HCT116 (cell line): ENCODE data around the gene CFAP45. TPM values are rescaled to one million over a fixed set of nuclear protein-coding genes. Genes with fewer than 3 reads are reported as not detected.

Source experiments
- ATAC-seq: fragments of 200-7000 bp; cut with Tn5 transposase; 2 replicates; pipeline ENCODE4 v1.9.1; 2020; ENCODE audit warnings: mild to moderate bottlenecking, moderate library complexity
- BruUV-seq: library from RNA; stranded (reverse); fragments of 400-500 nt; replicated peaks from 2 replicates; lab custom pipeline; 2021; lab: Mats Ljungman, UMichigan
- CTCF ChIA-PET: fragments of 300-600 bp; sonication (Branson Sonifier 250); formaldehyde crosslinking; loops from one replicate; lab custom pipeline; 2021; ENCODE audit warnings: antibody characterized with exemption; lab: Charles Lee
- POLR2A ChIA-PET: fragments of 300-600, 350-600 bp; sonication (Branson Sonifier 250); formaldehyde crosslinking; loops from one replicate; lab custom pipeline; 2021; ENCODE audit warnings: antibody characterized with exemption; lab: Charles Lee
- RAD21 ChIA-PET, 2 experiments: fragments of 300-600 bp; sonication (Branson Sonifier 250); formaldehyde crosslinking; loops; one replicate each; lab custom pipeline; 2023; ENCODE audit warnings: low total read pairs in 2 of 2; ENCODE audit not compliant: uncharacterized antibody in 2 of 2, unreplicated experiment in 2 of 2, low non-redundant PET in 1 of 2; lab: Charles Lee
- DNase-seq: peaks from one replicate; pipeline ENCODE4 v3.0.0-alpha.2; 2010; ENCODE audit warnings: low read depth, low spot score
- H2AFZ ChIP-seq: fragments of 200-600 bp; shearing (Covaris generic), sonication (generic); 2 replicates; pipeline ENCODE4 v1.6.1; 2017; ENCODE audit warnings: low read depth, mixed run types, mixed read lengths, antibody characterized with exemption, low read length; ENCODE audit not compliant: poor library complexity, severe bottlenecking
- H3K27ac ChIP-seq: 2 replicates; pipeline ENCODE4 v1.5.1; 2012; ENCODE audit warnings: low read depth, low read length
- H3K27me3 ChIP-seq: fragments of 200-600 bp; sonication (generic); 2 replicates; pipeline ENCODE4 v1.6.1; 2016; ENCODE audit warnings: mixed run types, low read length, mixed read lengths; ENCODE audit not compliant: insufficient read depth
- H3K36me3 ChIP-seq, 2 experiments: fragments of 200-500 bp in 1 of 2; fragments of 200-600 bp in 1 of 2; sonication (Bioruptor generic) in 1 of 2; sonication (generic) in 1 of 2; 2 replicates each; pipeline versions ENCODE4 v1.5.1 to v1.6.1; 2014 to 2016; ENCODE audit warnings: low read length in 2 of 2, inconsistent platforms in 1 of 2, mixed read lengths in 1 of 2, mixed run types in 1 of 2; ENCODE audit not compliant: insufficient read depth in 2 of 2, control insufficient read depth in 1 of 2
- H3K4me1 ChIP-seq, 2 experiments: fragments of 200-600 bp in 1 of 2; sonication (generic) in 1 of 2; 2 replicates each; pipeline versions ENCODE4 v1.5.1 to v1.6.1; 2012 to 2017; ENCODE audit warnings: low read length in 2 of 2, inconsistent platforms in 1 of 2, mild to moderate bottlenecking in 1 of 2, mixed read lengths in 1 of 2, mixed run types in 1 of 2, moderate library complexity in 1 of 2; ENCODE audit not compliant: insufficient read depth in 2 of 2, control insufficient read depth in 1 of 2
- H3K4me2 ChIP-seq: fragments of 200-600 bp; sonication (generic); 2 replicates; pipeline ENCODE4 v1.6.1; 2017; ENCODE audit warnings: mixed run types, low read length, mixed read lengths
- H3K4me3 ChIP-seq, 2 experiments: fragments of 200-600 bp in 1 of 2; sonication (generic) in 1 of 2; replicated peaks in 1 of 2; 2 replicates each; pipeline ENCODE4 v1.5.1; 2011 to 2016; ENCODE audit warnings: low read length in 2 of 2, control low read depth in 1 of 2, low read depth in 1 of 2, mild to moderate bottlenecking in 1 of 2, mixed read lengths in 1 of 2, mixed run types in 1 of 2
- H3K79me2 ChIP-seq: fragments of 200-600 bp; sonication (generic); 2 replicates; pipeline ENCODE4 v1.6.1; 2017; ENCODE audit warnings: mild to moderate bottlenecking, mixed run types, low read length, moderate library complexity, mixed read lengths; ENCODE audit not compliant: insufficient read depth
- H3K9ac ChIP-seq: fragments of 200-600 bp; sonication (generic); 2 replicates; pipeline ENCODE4 v1.6.1; 2016; ENCODE audit warnings: low read length, mixed read lengths
- H3K9me2 ChIP-seq: fragments of 200-600 bp; sonication (generic), shearing (Covaris generic); 2 replicates; pipeline ENCODE4 v1.6.1; 2017; ENCODE audit warnings: mixed run types, mild to moderate bottlenecking, moderate library complexity; ENCODE audit not compliant: insufficient read depth
- H3K9me3 ChIP-seq, 2 experiments: fragments of 200-500 bp in 1 of 2; fragments of 200-600 bp in 1 of 2; sonication (Bioruptor generic) in 1 of 2; sonication (generic) in 1 of 2; 2 replicates each; pipeline ENCODE4 v1.6.1; 2014 to 2017; ENCODE audit warnings: low read length in 2 of 2, mixed read lengths in 2 of 2, inconsistent platforms in 1 of 2, low read depth in 1 of 2, mild to moderate bottlenecking in 1 of 2, mixed run types in 1 of 2, moderate library complexity in 1 of 2; ENCODE audit not compliant: control insufficient read depth in 1 of 2, insufficient read depth in 1 of 2
- H4K20me1 ChIP-seq: fragments of 200-600 bp; sonication (generic), shearing (Covaris generic); 2 replicates; pipeline ENCODE4 v1.6.1; 2017; ENCODE audit warnings: mixed run types, mild to moderate bottlenecking, moderate library complexity; ENCODE audit not compliant: insufficient read depth
- ELF1 ChIP-seq: IDR thresholded peaks from 2 replicates; pipeline ENCODE4 v1.6.1; 2012; ENCODE audit warnings: low read depth, borderline replicate concordance
- EZH2 ChIP-seq: fragments of 200-600 bp; sonication (generic); IDR thresholded peaks from 2 replicates; pipeline ENCODE4 v1.6.1; 2017; ENCODE audit warnings: antibody characterized with exemption, mixed run types
- RAD21 ChIP-seq: IDR thresholded peaks from 2 replicates; pipeline ENCODE4 v1.6.1; 2012; ENCODE audit warnings: low read depth, mild to moderate bottlenecking
- SRF ChIP-seq: IDR thresholded peaks from 2 replicates; pipeline ENCODE4 v1.6.1; 2012; ENCODE audit warnings: low read depth
- ZNF274 ChIP-seq: fragments of 200-500 bp; sonication (Bioruptor generic); IDR thresholded peaks from 2 replicates; pipeline ENCODE4 v1.6.1; 2014; ENCODE audit warnings: mild to moderate bottlenecking, low read depth, low read length, inconsistent platforms
- intact Hi-C: fragments of 100-400 bp; cut with micrococcal nuclease; formaldehyde crosslinking; loops from 2 replicates; pipeline ENCODE4 v1.10.0; 2022
- total RNA-seq: library from RNA; stranded (reverse); gene quantifications from one replicate; pipeline ENCODE4 v1.2.1, GENCODE V29; 2021; ENCODE audit not compliant: unreplicated experiment
- TF ChIP-seq, protein P1 (sequence below), 3 experiments: fragments of 200-600 bp in 1 of 3; sonication (generic) in 1 of 3; IDR thresholded peaks in 2 of 3; conservative IDR thresholded peaks in 1 of 3; 2 replicates each; pipeline ENCODE4 v1.5.1; 2012 to 2017; ENCODE audit warnings: low read depth in 2 of 3, low read length in 2 of 3, antibody characterized with exemption in 1 of 3, borderline replicate concordance in 1 of 3, control low read depth in 1 of 3, mild to moderate bottlenecking in 1 of 3, mixed read lengths in 1 of 3, mixed run types in 1 of 3, moderate library complexity in 1 of 3; ENCODE audit not compliant: insufficient read depth in 1 of 3
- TF ChIP-seq, protein P2 (sequence below): IDR thresholded peaks from 2 replicates; pipeline ENCODE4 v1.6.1; 2012; ENCODE audit warnings: low read depth
- TF ChIP-seq, protein P3 (sequence below): IDR thresholded peaks from 2 replicates; pipeline ENCODE4 v1.6.1; 2011; ENCODE audit warnings: mild to moderate bottlenecking, low read length, moderate library complexity; ENCODE audit not compliant: insufficient replicate concordance; ENCODE audit errors: extremely low read depth

CFAP45 gene
- total RNA-seq, 1 experiment from 2014 or later: 0.59 TPM

- Histone ChIP-seq H3K4me3 (no peak overlapping the region), H3K27ac (no peak overlapping the region), H3K79me2 (no peaks in the 10 kb centered on the region), H3K4me1 (peaks cover 0 to 14% of the 10 kb centered on the region in 2 experiments; a peak in 2 of 4 replicates), H3K9me2 (no peaks in the 10 kb centered on the region), H3K9ac (no peak overlapping the region), H3K36me3 (no peaks in the 10 kb centered on the region), H3K4me2 (no peak overlapping the region), H3K9me3 (no peaks in the 10 kb centered on the region), H4K20me1 (no peaks in the 10 kb centered on the region), H2AFZ (no peak overlapping the region), H3K27me3 (no peaks in the 10 kb centered on the region)
- DNase-seq (no peak), ATAC-seq (0 out of 2 replicates have a peak, but pooled peaks have one; percentile 34)
- ChIA-PET POLR2A (interaction anchor here (1.0 kb wide), 1 partner anchor 11 kb away, joined by 3 read pairs; no protein-coding TSS in a partner anchor), RAD21 (interaction anchor here (1.2 to 1.7 kb wide), 2 partner anchors 55 kb away, joined by 5 read pairs; no protein-coding TSS in a partner anchor), CTCF (interaction anchor here (0.8 to 2.0 kb wide), 3 partner anchors 37 to 172 kb away, joined by 3 to 31 read pairs (median 4); no protein-coding TSS in a partner anchor)
- BruUV-seq: no TSS peak
- TF ChIP-seq, protein P1, sequence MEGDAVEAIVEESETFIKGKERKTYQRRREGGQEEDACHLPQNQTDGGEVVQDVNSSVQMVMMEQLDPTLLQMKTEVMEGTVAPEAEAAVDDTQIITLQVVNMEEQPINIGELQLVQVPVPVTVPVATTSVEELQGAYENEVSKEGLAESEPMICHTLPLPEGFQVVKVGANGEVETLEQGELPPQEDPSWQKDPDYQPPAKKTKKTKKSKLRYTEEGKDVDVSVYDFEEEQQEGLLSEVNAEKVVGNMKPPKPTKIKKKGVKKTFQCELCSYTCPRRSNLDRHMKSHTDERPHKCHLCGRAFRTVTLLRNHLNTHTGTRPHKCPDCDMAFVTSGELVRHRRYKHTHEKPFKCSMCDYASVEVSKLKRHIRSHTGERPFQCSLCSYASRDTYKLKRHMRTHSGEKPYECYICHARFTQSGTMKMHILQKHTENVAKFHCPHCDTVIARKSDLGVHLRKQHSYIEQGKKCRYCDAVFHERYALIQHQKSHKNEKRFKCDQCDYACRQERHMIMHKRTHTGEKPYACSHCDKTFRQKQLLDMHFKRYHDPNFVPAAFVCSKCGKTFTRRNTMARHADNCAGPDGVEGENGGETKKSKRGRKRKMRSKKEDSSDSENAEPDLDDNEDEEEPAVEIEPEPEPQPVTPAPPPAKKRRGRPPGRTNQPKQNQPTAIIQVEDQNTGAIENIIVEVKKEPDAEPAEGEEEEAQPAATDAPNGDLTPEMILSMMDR (IDR thresholded peaks at IDR 0.05 in 2 of 3, conservative IDR thresholded peaks at IDR 0.05 in 1 of 3; ENCODE audit: borderline replicate concordance in 1 of 3, insufficient read depth in 1 of 3, low read depth in 2 of 3, low read length in 2 of 3): peak in 2 of 3 experiments; percentile 35 to 59; a peak in 3 of 6 replicates
- TF ChIP-seq EZH2 (no peak), RAD21 (peak; percentile 61), ZNF274 (no peak)
- intact Hi-C loops: loop anchor here (1.0 kb wide), 1 partner anchor 55 kb away; no protein-coding TSS in a partner anchor
Measured at GRCh38 chr1:159835862-159836525, 64.0 kb downstream of the CFAP45 start.

GRCh38 chr1:159835356-159835755, 64.6 kb downstream of the CFAP45 start:
- Histone ChIP-seq H3K36me3 (no peaks in the 10 kb centered on the region), H3K27me3 (no peaks in the 10 kb centered on the region), H3K4me2 (no peak overlapping the region), H3K9me2 (no peaks in the 10 kb centered on the region), H3K27ac (no peak overlapping the region), H2AFZ (no peak overlapping the region), H3K9me3 (no peaks in the 10 kb centered on the region), H4K20me1 (no peaks in the 10 kb centered on the region), H3K79me2 (no peaks in the 10 kb centered on the region), H3K4me1 (peaks cover 0 to 14% of the 10 kb centered on the region in 2 experiments; a peak in 2 of 4 replicates), H3K4me3 (no peak overlapping the region), H3K9ac (no peak overlapping the region)
- intact Hi-C loops: no loop called here
- ChIA-PET POLR2A (no interaction called here), RAD21 (interaction anchor here in 1 of 2 experiments (1.7 kb wide), 1 partner anchor 56 kb away, joined by 5 read pairs; no protein-coding TSS in a partner anchor), CTCF (interaction anchor here (2.0 kb wide), 1 partner anchor 56 kb away, joined by 31 read pairs; no protein-coding TSS in a partner anchor)
- no TSS peak for BruUV-seq
- no peak for ATAC-seq
- DNase-seq: no peak
- TF ChIP-seq, protein P2, sequence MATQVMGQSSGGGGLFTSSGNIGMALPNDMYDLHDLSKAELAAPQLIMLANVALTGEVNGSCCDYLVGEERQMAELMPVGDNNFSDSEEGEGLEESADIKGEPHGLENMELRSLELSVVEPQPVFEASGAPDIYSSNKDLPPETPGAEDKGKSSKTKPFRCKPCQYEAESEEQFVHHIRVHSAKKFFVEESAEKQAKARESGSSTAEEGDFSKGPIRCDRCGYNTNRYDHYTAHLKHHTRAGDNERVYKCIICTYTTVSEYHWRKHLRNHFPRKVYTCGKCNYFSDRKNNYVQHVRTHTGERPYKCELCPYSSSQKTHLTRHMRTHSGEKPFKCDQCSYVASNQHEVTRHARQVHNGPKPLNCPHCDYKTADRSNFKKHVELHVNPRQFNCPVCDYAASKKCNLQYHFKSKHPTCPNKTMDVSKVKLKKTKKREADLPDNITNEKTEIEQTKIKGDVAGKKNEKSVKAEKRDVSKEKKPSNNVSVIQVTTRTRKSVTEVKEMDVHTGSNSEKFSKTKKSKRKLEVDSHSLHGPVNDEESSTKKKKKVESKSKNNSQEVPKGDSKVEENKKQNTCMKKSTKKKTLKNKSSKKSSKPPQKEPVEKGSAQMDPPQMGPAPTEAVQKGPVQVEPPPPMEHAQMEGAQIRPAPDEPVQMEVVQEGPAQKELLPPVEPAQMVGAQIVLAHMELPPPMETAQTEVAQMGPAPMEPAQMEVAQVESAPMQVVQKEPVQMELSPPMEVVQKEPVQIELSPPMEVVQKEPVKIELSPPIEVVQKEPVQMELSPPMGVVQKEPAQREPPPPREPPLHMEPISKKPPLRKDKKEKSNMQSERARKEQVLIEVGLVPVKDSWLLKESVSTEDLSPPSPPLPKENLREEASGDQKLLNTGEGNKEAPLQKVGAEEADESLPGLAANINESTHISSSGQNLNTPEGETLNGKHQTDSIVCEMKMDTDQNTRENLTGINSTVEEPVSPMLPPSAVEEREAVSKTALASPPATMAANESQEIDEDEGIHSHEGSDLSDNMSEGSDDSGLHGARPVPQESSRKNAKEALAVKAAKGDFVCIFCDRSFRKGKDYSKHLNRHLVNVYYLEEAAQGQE: no peak
- TF ChIP-seq SRF (no peak), ZNF274 (no peak), EZH2 (no peak), ELF1 (no peak)
- TF ChIP-seq, protein P3, sequence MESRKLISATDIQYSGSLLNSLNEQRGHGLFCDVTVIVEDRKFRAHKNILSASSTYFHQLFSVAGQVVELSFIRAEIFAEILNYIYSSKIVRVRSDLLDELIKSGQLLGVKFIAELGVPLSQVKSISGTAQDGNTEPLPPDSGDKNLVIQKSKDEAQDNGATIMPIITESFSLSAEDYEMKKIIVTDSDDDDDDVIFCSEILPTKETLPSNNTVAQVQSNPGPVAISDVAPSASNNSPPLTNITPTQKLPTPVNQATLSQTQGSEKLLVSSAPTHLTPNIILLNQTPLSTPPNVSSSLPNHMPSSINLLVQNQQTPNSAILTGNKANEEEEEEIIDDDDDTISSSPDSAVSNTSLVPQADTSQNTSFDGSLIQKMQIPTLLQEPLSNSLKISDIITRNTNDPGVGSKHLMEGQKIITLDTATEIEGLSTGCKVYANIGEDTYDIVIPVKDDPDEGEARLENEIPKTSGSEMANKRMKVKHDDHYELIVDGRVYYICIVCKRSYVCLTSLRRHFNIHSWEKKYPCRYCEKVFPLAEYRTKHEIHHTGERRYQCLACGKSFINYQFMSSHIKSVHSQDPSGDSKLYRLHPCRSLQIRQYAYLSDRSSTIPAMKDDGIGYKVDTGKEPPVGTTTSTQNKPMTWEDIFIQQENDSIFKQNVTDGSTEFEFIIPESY: no peak
